Measurements from ENCODE around the gene LCT. TPM values are rescaled to one million over a fixed set of nuclear protein-coding genes. Genes with fewer than 3 reads are reported as not detected.

LCT gene
- total RNA-seq, 1 donor from 2014 or later = not detected

- Histone ChIP-seq H3K36me3 (peaks cover 92% of the 10 kb centered on the region), H3K9me3 (replicated peaks) (no peaks in the 10 kb centered on the region), H3K4me1 (no peaks in the 10 kb centered on the region), H3K27me3 (ENCODE audit: low read depth) (no peaks in the 10 kb centered on the region), H3K4me3 (no peak overlapping the region), H3K27ac (replicated peaks) (no peak overlapping the region)
- TF ChIP-seq, protein P1, sequence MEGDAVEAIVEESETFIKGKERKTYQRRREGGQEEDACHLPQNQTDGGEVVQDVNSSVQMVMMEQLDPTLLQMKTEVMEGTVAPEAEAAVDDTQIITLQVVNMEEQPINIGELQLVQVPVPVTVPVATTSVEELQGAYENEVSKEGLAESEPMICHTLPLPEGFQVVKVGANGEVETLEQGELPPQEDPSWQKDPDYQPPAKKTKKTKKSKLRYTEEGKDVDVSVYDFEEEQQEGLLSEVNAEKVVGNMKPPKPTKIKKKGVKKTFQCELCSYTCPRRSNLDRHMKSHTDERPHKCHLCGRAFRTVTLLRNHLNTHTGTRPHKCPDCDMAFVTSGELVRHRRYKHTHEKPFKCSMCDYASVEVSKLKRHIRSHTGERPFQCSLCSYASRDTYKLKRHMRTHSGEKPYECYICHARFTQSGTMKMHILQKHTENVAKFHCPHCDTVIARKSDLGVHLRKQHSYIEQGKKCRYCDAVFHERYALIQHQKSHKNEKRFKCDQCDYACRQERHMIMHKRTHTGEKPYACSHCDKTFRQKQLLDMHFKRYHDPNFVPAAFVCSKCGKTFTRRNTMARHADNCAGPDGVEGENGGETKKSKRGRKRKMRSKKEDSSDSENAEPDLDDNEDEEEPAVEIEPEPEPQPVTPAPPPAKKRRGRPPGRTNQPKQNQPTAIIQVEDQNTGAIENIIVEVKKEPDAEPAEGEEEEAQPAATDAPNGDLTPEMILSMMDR (IDR thresholded peaks at IDR 0.05; ENCODE audit: borderline replicate concordance) = no peak
- DNase-seq = no peak
- intact Hi-C loops (cut with micrococcal nuclease) = no loop called here
Observed at GRCh38 chr2:135782231-135782630, 54.8 kb downstream of the LCT start.

DNA sequence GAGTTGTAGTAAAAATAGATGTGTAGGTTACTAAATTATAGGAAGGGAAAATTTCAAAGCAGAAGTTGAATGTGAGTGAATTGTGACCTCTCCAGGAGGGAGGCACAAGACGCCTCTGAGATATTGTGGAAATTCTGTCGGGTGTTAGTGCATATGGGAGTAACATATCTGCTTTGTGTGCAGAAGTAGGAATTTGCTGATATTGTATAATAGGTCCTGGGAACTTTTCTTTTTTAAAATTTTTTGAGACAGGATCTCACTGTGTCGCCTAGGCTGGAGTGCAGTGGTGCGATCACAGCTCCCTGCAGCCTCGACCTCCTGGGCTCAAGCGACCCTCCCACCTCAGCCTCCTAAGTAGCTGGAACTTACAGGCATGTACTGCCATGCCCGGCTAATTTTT is 60.6 kb downstream of the LCT start:
- H3K27me3 ChIP-seq (ENCODE audit: low read depth) = no peaks in the 10 kb centered on the region
- H3K4me3 ChIP-seq = no peak overlapping the region
- TF ChIP-seq, protein P1 (IDR thresholded peaks at IDR 0.05; ENCODE audit: borderline replicate concordance) = no peak
- H3K27ac ChIP-seq (replicated peaks) = no peak overlapping the region
- no peaks in the 10 kb centered on the region for H3K9me3 ChIP-seq (replicated peaks)
- intact Hi-C loops (cut with micrococcal nuclease) = no loop called here
- no peak for DNase-seq
- H3K36me3 ChIP-seq = peaks cover 93% of the 10 kb centered on the region
- H3K4me1 ChIP-seq = peaks cover 6% of the 10 kb centered on the region

GRCh38 chr2:135775420-135775819 is 61.6 kb downstream of the LCT start:
- H3K36me3 ChIP-seq = peaks cover 93% of the 10 kb centered on the region
- TF ChIP-seq, protein P1 (IDR thresholded peaks at IDR 0.05; ENCODE audit: borderline replicate concordance) = no peak
- no peaks in the 10 kb centered on the region for H3K9me3 ChIP-seq (replicated peaks)
- H3K4me1 ChIP-seq = peaks cover 6% of the 10 kb centered on the region
- DNase-seq = no peak
- H3K27ac ChIP-seq (replicated peaks) = no peak overlapping the region
- H3K27me3 ChIP-seq (ENCODE audit: low read depth) = no peaks in the 10 kb centered on the region
- no peak overlapping the region for H3K4me3 ChIP-seq
- intact Hi-C loops (cut with micrococcal nuclease) = no loop called here

GRCh38 chr2:135773917-135774316 is 63.1 kb downstream of the LCT start:
- Histone ChIP-seq H3K9me3 (replicated peaks) (no peaks in the 10 kb centered on the region), H3K36me3 (peaks cover 94% of the 10 kb centered on the region), H3K27me3 (ENCODE audit: low read depth) (no peaks in the 10 kb centered on the region), H3K27ac (replicated peaks) (no peak overlapping the region), H3K4me3 (no peak overlapping the region), H3K4me1 (peaks cover 6% of the 10 kb centered on the region)
- TF ChIP-seq, protein P1 (IDR thresholded peaks at IDR 0.05; ENCODE audit: borderline replicate concordance) = no peak
- no peak for DNase-seq
- intact Hi-C loops (cut with micrococcal nuclease) = no loop called here

GRCh38 chr2:135773319-135773718 is 63.7 kb downstream of the LCT start:
- TF ChIP-seq, protein P1 (IDR thresholded peaks at IDR 0.05; ENCODE audit: borderline replicate concordance) = no peak
- H3K27me3 ChIP-seq (ENCODE audit: low read depth) = no peaks in the 10 kb centered on the region
- H3K27ac ChIP-seq (replicated peaks) = no peak overlapping the region
- intact Hi-C loops (cut with micrococcal nuclease) = no loop called here
- DNase-seq = no peak
- no peak overlapping the region for H3K4me3 ChIP-seq
- no peaks in the 10 kb centered on the region for H3K9me3 ChIP-seq (replicated peaks)
- H3K4me1 ChIP-seq = peaks cover 6% of the 10 kb centered on the region
- peaks cover 94% of the 10 kb centered on the region for H3K36me3 ChIP-seq

GRCh38 chr2:135768863-135769262 is 68.1 kb downstream of the LCT start:
- TF ChIP-seq, protein P1 (IDR thresholded peaks at IDR 0.05; ENCODE audit: borderline replicate concordance) = no peak
- Histone ChIP-seq H3K4me3 (no peak overlapping the region), H3K27ac (replicated peaks) (no peak overlapping the region), H3K36me3 (peaks cover 97% of the 10 kb centered on the region), H3K4me1 (no peaks in the 10 kb centered on the region), H3K9me3 (replicated peaks) (no peaks in the 10 kb centered on the region), H3K27me3 (ENCODE audit: low read depth) (no peaks in the 10 kb centered on the region)
- intact Hi-C loops (cut with micrococcal nuclease) = no loop called here
- no peak for DNase-seq

All from left ventricle myocardium inferior (tissue), 1 donor.